Kidney (tissue), 14 donors: ENCODE results near the gene HNF1A. TPM values are rescaled to one million over a fixed set of nuclear protein-coding genes. Genes with fewer than 3 reads are reported as not detected.

Experiments
- DNase-seq, 5 donors: peaks; one replicate each; pipeline ENCODE4 v3.0.0-alpha.2; 2013 to 2020
- FAIRE-seq: peaks from 2 replicates; lab custom pipeline; 2012; peaks lifted over from hg19 to GRCh38; lab: Jason Lieb, UNC
- H3K27ac ChIP-seq, 2 donors: one replicate each; pipeline ENCODE4 v1.7.0; 2013; ENCODE audit warnings: low read depth in 2 of 2, low read length in 2 of 2, inconsistent platforms in 1 of 2
- H3K27me3 ChIP-seq: one replicate; pipeline ENCODE4 v1.7.1; 2013; ENCODE audit warnings: low read length, inconsistent platforms; ENCODE audit not compliant: control insufficient read depth, insufficient read depth
- H3K36me3 ChIP-seq, 3 donors: one replicate each; pipeline versions ENCODE4 v1.7.0 to v1.7.1; 2013; ENCODE audit warnings: low read length in 3 of 3, control low read depth in 1 of 3, inconsistent platforms in 1 of 3; ENCODE audit not compliant: insufficient read depth in 3 of 3, control insufficient read depth in 2 of 3
- H3K4me1 ChIP-seq, 3 donors: one replicate each; pipeline versions ENCODE4 v1.7.0 to v1.7.1; 2013; ENCODE audit warnings: low read length in 3 of 3, inconsistent platforms in 1 of 3, low read depth in 1 of 3; ENCODE audit not compliant: control insufficient read depth in 2 of 3, insufficient read depth in 2 of 3
- H3K4me3 ChIP-seq, 3 donors: one replicate each; pipeline versions ENCODE4 v1.7.0 to v1.8.1; 2013; ENCODE audit warnings: low read length in 3 of 3, control low read depth in 1 of 3, inconsistent platforms in 1 of 3
- H3K9ac ChIP-seq, 3 donors: one replicate each; pipeline versions ENCODE4 v1.7.0 to v1.7.1; 2013; ENCODE audit warnings: low read length in 3 of 3, control low read depth in 1 of 3, inconsistent platforms in 1 of 3
- H3K9me3 ChIP-seq, 3 donors: one replicate each; pipeline versions ENCODE4 v1.7.0 to v1.7.1; 2013; ENCODE audit warnings: low read length in 3 of 3, control low read depth in 1 of 3, inconsistent platforms in 1 of 3; ENCODE audit not compliant: control insufficient read depth in 2 of 3, insufficient read depth in 1 of 3
- CTCF ChIP-seq: IDR thresholded peaks from 3 replicates; pipeline ENCODE4 v1.5.1; 2012; ENCODE audit warnings: mild to moderate bottlenecking, moderate library complexity, borderline replicate concordance; ENCODE audit not compliant: insufficient read depth; ENCODE audit errors: extremely low read depth
- intact Hi-C: fragments of 100-400 bp; cut with DNase I; formaldehyde crosslinking; loops from one replicate; pipeline ENCODE4 v1.11.1; 2022
- polyA plus RNA-seq: library from polyadenylated mRNA; stranded (reverse); fragments of 350-450 nt; fragmentation: Illumina TruSeq; extraction: RNeasy Lipid Tissue Mini Kit (QIAGEN cat#74804); gene quantifications from one replicate; pipeline ENCODE4 v1.2.3, GENCODE V29; 2014; ENCODE audit warnings: low read depth, low replicate concordance; ENCODE audit not compliant: insufficient read depth
- total RNA-seq: library from RNA; stranded (reverse); fragmentation: NEBNext Ultra II Directional; extraction: Animal tissue kit (Norgen Biotek cat#: 25700); gene quantifications from one replicate; pipeline ENCODE4 v1.2.1, GENCODE V29; 2021
- donor health status: control.
- donor health status: control.
- donor health status: control.
- donor health status: control.
- donor health status: control.
- donor health status: DM: yes; HTN: yes; CAD: no.
- donor health status: Normal renal cell carcinoma (clear cell type).

Gene HNF1A
- total and polyA plus RNA-seq, 2 donors from 2014 or later = 6.7 to 32.4 TPM

GRCh38 chr12:120955232-120955631 lies 23.1 kb upstream of the HNF1A start:
- peaks cover 0 to 5% (median 3%) of the 10 kb centered on the region in 3 donors for H3K4me1 ChIP-seq
- TF ChIP-seq CTCF = no peak
- intact Hi-C loops = no loop called here
- H3K9me3 ChIP-seq = peaks cover 0 to 3% (median 0%) of the 10 kb centered on the region in 3 donors
- no peak overlapping the region for H3K4me3 ChIP-seq
- no peak overlapping the region for H3K27ac ChIP-seq
- FAIRE-seq (no peak), DNase-seq (no peak)
- no peak overlapping the region for H3K9ac ChIP-seq
- no peaks in the 10 kb centered on the region for H3K27me3 ChIP-seq
- no peaks in the 10 kb centered on the region for H3K36me3 ChIP-seq

- no peak for FAIRE-seq
- Histone ChIP-seq H3K36me3 (no peaks in the 10 kb centered on the region), H3K9me3 (no peaks in the 10 kb centered on the region), H3K4me3 (no peak overlapping the region), H3K27ac (no peak overlapping the region), H3K9ac (no peak overlapping the region), H3K27me3 (no peaks in the 10 kb centered on the region), H3K4me1 (peaks cover 0 to 12% (median 5%) of the 10 kb centered on the region in 3 donors)
- intact Hi-C loops = no loop called here
- no peak for TF ChIP-seq CTCF
- DNase-seq = no peak
These were observed 21.6 kb upstream of the HNF1A start for GRCh38 chr12:120956579-120957300.

- H3K9me3 ChIP-seq = no peaks in the 10 kb centered on the region
- no peak overlapping the region for H3K9ac ChIP-seq
- DNase-seq (peak in 1 of 5 donors; percentile 40), FAIRE-seq (no peak)
- intact Hi-C loops = no loop called here
- H3K4me1 ChIP-seq = peaks cover 0 to 12% (median 7%) of the 10 kb centered on the region in 3 donors
- TF ChIP-seq CTCF = no peak
- no peak overlapping the region for H3K4me3 ChIP-seq
- H3K36me3 ChIP-seq = no peaks in the 10 kb centered on the region
- H3K27me3 ChIP-seq = no peaks in the 10 kb centered on the region
- H3K27ac ChIP-seq = peak overlapping the region in 1 of 2 donors; percentile 4
These were observed 19.0 kb upstream of the HNF1A start for GRCh38 chr12:120959111-120959878.
